Smooth muscle cell (in vitro differentiated cells): ENCODE measurements around the gene RTTN. TPM values are rescaled to one million over a fixed set of nuclear protein-coding genes. Genes with fewer than 3 reads are reported as not detected.

Source experiments
- DNase-seq: peaks from one replicate; lab custom pipeline; 2025; ENCODE audit not compliant: unreplicated experiment; lab: John Stamatoyannopoulos, UW
- H2AFZ ChIP-seq: fragments of 200-600 bp; sonication (generic); 2 replicates; pipeline ENCODE4 v1.6.0; 2016; ENCODE audit warnings: antibody characterized with exemption, low read depth, mild to moderate bottlenecking
- H3F3A ChIP-seq: fragments of 200-600 bp; sonication (generic); 2 replicates; pipeline ENCODE4 v1.6.0; 2017; ENCODE audit warnings: antibody characterized with exemption, low read depth
- H3K27ac ChIP-seq: fragments of 200-600 bp; sonication (generic); 2 replicates; pipeline ENCODE4 v1.5.1; 2016; ENCODE audit warnings: low read depth, mild to moderate bottlenecking
- H3K27me3 ChIP-seq: fragments of 200-600 bp; sonication (generic); 2 replicates; pipeline ENCODE4 v1.6.1; 2016; ENCODE audit warnings: low read depth, mild to moderate bottlenecking
- H3K36me3 ChIP-seq: fragments of 200-600 bp; sonication (generic); 2 replicates; pipeline ENCODE4 v1.5.1; 2016; ENCODE audit warnings: low read depth
- H3K4me1 ChIP-seq: fragments of 200-600 bp; sonication (generic); 2 replicates; pipeline ENCODE4 v1.5.1; 2016; ENCODE audit warnings: low read depth
- H3K4me2 ChIP-seq: fragments of 200-600 bp; sonication (generic); 2 replicates; pipeline ENCODE4 v1.6.0; 2016; ENCODE audit warnings: mild to moderate bottlenecking
- H3K4me3 ChIP-seq: fragments of 200-600 bp; sonication (generic); 2 replicates; pipeline ENCODE4 v1.5.1; 2016; ENCODE audit warnings: mild to moderate bottlenecking
- H3K79me2 ChIP-seq: fragments of 200-600 bp; sonication (generic); 2 replicates; pipeline ENCODE4 v1.6.0; 2016; ENCODE audit warnings: low read depth, mild to moderate bottlenecking
- H3K9ac ChIP-seq: fragments of 200-600 bp; sonication (generic); 2 replicates; pipeline ENCODE4 v1.6.0; 2016; ENCODE audit warnings: low read depth
- H3K9me3 ChIP-seq: fragments of 200-600 bp; sonication (generic); replicated peaks from 2 replicates; pipeline ENCODE4 v1.5.1; 2016; ENCODE audit warnings: low read depth
- H4K20me1 ChIP-seq: fragments of 200-600 bp; sonication (generic); 2 replicates; pipeline ENCODE4 v1.6.0; 2016; ENCODE audit warnings: low read depth
- WGBS: methylation state at CpG from one replicate; pipeline ENCODE4 v1.1.7; 2016; ENCODE audit warnings: low lambda C conversion rate; 5-methylcytosine and 5-hydroxymethylcytosine counted together
- polyA plus RNA-seq: library from polyadenylated mRNA; unstranded; fragments of >200 nt; fragmentation: Nextera tagmentation; extraction: Ambion mirVana; gene quantifications from 2 replicates; pipeline ENCODE4 v1.2.1, GENCODE V29; 2016
- total RNA-seq: library from RNA; depleted of rRNA; stranded (reverse); fragments of >200 nt; gene quantifications from 2 replicates; pipeline ENCODE4 v1.2.3, GENCODE V29; 2014
- TF ChIP-seq, protein P1 (sequence below): fragments of 200-600 bp; sonication (generic); IDR thresholded peaks from 2 replicates; pipeline ENCODE4 v1.5.1; 2017; ENCODE audit warnings: borderline replicate concordance, mild to moderate bottlenecking, antibody characterized with exemption; ENCODE audit not compliant: insufficient read depth, poor library complexity, severe bottlenecking

Gene RTTN
- total and polyA plus RNA-seq, 2 experiments from 2014 or later = 3.6 to 17.3 TPM

GRCh38 chr18:70069965-70070364 is 135.5 kb downstream of the RTTN start:
- Histone ChIP-seq H3K4me2 (peak overlapping the region; percentile 55), H3K9ac (no peak overlapping the region), H3K36me3 (no peaks in the 10 kb centered on the region), H3K27me3 (no peaks in the 10 kb centered on the region), H3K27ac (peak overlapping the region; percentile 54), H3K4me3 (no peak overlapping the region), H3K4me1 (no peaks in the 10 kb centered on the region), H4K20me1 (no peaks in the 10 kb centered on the region), H3K79me2 (no peaks in the 10 kb centered on the region), H2AFZ (no peak overlapping the region), H3K9me3 (no peaks in the 10 kb centered on the region), H3F3A (no peaks in the 10 kb centered on the region)
- no peak for DNase-seq
- TF ChIP-seq, protein P1, sequence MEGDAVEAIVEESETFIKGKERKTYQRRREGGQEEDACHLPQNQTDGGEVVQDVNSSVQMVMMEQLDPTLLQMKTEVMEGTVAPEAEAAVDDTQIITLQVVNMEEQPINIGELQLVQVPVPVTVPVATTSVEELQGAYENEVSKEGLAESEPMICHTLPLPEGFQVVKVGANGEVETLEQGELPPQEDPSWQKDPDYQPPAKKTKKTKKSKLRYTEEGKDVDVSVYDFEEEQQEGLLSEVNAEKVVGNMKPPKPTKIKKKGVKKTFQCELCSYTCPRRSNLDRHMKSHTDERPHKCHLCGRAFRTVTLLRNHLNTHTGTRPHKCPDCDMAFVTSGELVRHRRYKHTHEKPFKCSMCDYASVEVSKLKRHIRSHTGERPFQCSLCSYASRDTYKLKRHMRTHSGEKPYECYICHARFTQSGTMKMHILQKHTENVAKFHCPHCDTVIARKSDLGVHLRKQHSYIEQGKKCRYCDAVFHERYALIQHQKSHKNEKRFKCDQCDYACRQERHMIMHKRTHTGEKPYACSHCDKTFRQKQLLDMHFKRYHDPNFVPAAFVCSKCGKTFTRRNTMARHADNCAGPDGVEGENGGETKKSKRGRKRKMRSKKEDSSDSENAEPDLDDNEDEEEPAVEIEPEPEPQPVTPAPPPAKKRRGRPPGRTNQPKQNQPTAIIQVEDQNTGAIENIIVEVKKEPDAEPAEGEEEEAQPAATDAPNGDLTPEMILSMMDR = no peak
- WGBS = 46% methylated on average over 1 of the region's 1 CpG

DNA sequence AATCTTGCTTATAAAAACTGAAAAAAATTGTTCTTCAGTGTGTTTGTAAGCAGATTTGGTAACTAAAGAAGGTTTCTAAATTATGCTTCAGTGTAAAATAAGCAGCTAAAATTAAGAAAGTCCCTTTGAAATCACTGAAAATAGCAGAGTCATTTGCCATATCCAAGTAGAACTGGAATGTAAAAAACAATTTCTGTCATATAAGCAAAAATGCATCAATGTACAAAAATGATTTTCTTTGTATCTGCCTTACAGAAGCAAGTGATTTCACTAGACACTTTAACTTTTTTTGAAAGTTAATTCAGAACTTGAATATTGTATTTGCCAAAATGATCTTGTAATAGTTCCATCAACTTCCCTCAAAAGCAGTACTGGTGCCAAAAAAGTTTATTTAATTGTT is 136.1 kb downstream of the RTTN start:
- no peak overlapping the region for H3K4me3 ChIP-seq
- H3K4me2 ChIP-seq = no peak overlapping the region
- no peaks in the 10 kb centered on the region for H3K79me2 ChIP-seq
- peak overlapping the region; percentile 54 for H3K27ac ChIP-seq
- H3K27me3 ChIP-seq = no peaks in the 10 kb centered on the region
- no peaks in the 10 kb centered on the region for H3K36me3 ChIP-seq
- DNase-seq = no peak
- H3K4me1 ChIP-seq = no peaks in the 10 kb centered on the region
- no peaks in the 10 kb centered on the region for H4K20me1 ChIP-seq
- no peak overlapping the region for H2AFZ ChIP-seq
- H3K9me3 ChIP-seq = no peaks in the 10 kb centered on the region
- H3K9ac ChIP-seq = no peak overlapping the region
- TF ChIP-seq, protein P1 = no peak
- no peaks in the 10 kb centered on the region for H3F3A ChIP-seq

DNA sequence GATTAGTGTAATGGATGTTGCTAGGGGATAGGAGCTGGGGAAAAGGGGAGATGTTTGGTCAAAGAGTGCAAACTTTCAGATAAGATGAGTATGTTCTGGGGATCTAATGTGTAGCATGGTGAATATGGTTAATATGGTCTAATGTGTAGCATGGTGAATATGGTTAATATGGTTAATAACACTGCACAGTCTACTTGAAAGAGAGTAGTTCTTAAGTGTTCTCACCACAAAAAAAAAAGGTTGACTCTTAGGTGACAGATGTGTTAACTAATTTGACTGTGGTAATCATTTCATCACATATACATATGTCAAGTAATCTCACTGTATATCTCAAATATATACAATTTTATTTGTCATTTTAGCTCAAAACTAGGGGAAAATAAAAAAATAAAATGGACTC is 136.5 kb downstream of the RTTN start:
- Histone ChIP-seq H3K9ac (no peak overlapping the region), H3F3A (no peaks in the 10 kb centered on the region), H3K27ac (no peak overlapping the region), H4K20me1 (no peaks in the 10 kb centered on the region), H3K9me3 (no peaks in the 10 kb centered on the region), H3K27me3 (no peaks in the 10 kb centered on the region), H3K4me3 (no peak overlapping the region), H3K36me3 (no peaks in the 10 kb centered on the region), H3K4me2 (no peak overlapping the region), H3K79me2 (no peaks in the 10 kb centered on the region), H2AFZ (no peak overlapping the region), H3K4me1 (no peaks in the 10 kb centered on the region)
- no peak for DNase-seq
- TF ChIP-seq, protein P1 = no peak

GRCh38 chr18:70059684-70060083 is 145.8 kb downstream of the RTTN start:
- Histone ChIP-seq H3K36me3 (no peaks in the 10 kb centered on the region), H2AFZ (no peak overlapping the region), H4K20me1 (no peaks in the 10 kb centered on the region), H3K9me3 (no peaks in the 10 kb centered on the region), H3K79me2 (no peaks in the 10 kb centered on the region), H3K27me3 (no peaks in the 10 kb centered on the region), H3F3A (no peaks in the 10 kb centered on the region), H3K9ac (no peak overlapping the region), H3K4me3 (no peak overlapping the region), H3K4me1 (no peaks in the 10 kb centered on the region), H3K4me2 (no peak overlapping the region), H3K27ac (no peak overlapping the region)
- DNase-seq = no peak
- TF ChIP-seq, protein P1 = no peak
- 97% methylated on average over 3 of the region's 3 CpGs for WGBS
